GM20000 (cell line): ENCODE data around the gene KCP.
A peak's percentile ranks its signal among the peaks of the same experiment; 100 is the strongest.

Experiments
- DNase-seq: peaks from one replicate; pipeline ENCODE4 v3.0.0; 2012; ENCODE audit warnings: low spot score
- TF ChIP-seq, protein P1 (sequence below): IDR thresholded peaks from 2 replicates; pipeline ENCODE4 v1.5.1; 2012; ENCODE audit warnings: mild to moderate bottlenecking, control low read depth; ENCODE audit errors: extremely low read depth, missing control alignments

Gene KCP

DNA sequence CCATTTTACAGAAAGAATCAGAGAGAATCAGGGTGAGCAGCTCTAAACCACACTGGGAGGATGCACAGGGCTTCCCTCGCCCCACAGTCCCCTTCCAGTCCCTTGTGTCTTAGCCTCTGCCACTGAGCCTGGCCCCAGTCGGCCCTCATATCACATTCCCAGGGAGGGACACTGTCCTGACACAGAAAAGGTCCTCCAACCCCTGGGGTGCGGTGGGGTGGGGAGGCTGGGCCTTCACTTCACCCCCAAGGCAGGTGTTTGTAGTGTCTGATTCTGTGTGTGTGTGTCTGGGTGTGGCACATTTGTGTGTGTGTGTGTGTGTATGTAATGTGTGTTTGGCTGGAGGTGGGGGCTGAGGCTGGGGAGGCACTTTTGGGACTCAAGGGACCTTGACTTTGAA is 1.8 kb upstream of the KCP start:
- TF ChIP-seq, protein P1, sequence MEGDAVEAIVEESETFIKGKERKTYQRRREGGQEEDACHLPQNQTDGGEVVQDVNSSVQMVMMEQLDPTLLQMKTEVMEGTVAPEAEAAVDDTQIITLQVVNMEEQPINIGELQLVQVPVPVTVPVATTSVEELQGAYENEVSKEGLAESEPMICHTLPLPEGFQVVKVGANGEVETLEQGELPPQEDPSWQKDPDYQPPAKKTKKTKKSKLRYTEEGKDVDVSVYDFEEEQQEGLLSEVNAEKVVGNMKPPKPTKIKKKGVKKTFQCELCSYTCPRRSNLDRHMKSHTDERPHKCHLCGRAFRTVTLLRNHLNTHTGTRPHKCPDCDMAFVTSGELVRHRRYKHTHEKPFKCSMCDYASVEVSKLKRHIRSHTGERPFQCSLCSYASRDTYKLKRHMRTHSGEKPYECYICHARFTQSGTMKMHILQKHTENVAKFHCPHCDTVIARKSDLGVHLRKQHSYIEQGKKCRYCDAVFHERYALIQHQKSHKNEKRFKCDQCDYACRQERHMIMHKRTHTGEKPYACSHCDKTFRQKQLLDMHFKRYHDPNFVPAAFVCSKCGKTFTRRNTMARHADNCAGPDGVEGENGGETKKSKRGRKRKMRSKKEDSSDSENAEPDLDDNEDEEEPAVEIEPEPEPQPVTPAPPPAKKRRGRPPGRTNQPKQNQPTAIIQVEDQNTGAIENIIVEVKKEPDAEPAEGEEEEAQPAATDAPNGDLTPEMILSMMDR: no peak
- no peak for DNase-seq

DNA sequence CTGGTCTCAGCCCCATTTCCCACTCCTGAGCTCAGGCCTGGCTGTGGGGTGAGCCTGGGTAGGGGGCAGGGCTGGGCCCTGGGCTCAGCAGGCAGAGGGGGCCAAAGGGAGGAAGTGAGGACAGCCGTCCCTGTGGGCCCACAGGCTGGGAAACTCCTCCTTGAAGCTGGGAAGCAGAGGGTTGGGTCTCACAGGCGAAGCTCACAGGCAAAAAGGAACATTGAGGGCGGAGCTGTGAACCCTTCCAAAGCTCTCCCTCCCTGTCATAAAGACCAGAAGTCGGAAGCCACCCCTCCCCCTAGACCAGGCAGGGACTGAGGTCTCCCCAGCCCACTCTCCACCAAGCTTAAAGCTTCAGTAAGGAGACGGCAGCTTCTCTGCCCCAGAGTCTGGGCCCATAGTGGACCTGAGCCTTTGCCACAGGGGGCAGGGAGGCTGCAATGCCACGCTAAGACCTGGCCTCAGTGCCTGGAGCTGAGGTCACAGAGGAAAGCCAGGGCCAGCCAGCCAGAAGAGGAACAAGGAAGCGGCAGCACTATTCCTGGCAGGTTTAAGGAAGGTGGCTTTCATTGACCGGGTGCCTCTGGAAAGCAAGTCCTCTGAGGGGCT is 1.0 kb upstream of the KCP start:
- TF ChIP-seq, protein P1: no peak
- no peak for DNase-seq

DNA sequence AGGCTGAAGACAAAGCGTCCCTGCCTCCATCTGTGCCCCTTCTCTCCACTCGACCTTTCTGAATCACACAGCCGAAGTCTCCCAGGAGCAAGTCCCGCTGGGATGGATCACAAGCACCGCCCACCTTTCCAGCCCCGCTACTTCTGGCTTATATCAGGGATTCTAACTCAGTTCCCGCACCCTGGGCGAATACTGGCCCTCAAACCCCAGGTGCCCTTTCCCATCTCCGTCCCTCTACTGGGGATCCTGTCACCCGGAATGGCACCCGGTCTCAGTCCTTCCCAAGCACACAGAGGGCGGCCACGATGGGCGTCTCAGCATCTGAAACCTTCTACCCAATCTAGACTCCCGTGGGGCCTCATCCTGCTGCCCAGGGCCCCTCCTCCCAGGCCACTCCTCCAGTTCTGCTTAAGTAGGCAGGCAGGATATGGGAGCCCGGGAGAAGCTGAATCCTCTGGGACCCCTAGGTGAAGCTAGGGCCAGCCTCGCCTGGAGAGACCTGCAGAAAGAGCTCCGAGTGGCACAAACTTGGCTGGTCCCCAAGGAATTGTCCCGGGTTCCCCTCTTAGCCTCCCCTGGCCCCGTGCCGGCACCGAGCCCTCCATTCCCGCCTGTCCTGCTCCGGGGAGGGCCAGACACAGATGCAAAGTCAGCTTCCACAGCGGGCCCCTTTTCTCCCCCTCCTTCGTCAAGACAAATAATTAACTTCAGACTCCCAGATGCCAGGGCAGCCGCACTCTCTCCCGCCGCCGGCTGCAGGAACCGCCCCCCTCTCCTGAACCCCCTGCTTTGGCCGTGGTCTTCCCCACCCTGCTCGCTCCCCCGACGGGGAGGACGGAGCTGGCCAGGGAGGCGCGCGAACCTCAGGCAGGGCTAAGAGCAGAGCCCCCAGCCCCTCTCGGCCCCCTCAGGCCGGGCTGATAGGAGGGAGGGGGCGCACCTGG is 612 bp downstream of the KCP start:
- DNase-seq: no peak
- TF ChIP-seq, protein P1: no peak

DNA sequence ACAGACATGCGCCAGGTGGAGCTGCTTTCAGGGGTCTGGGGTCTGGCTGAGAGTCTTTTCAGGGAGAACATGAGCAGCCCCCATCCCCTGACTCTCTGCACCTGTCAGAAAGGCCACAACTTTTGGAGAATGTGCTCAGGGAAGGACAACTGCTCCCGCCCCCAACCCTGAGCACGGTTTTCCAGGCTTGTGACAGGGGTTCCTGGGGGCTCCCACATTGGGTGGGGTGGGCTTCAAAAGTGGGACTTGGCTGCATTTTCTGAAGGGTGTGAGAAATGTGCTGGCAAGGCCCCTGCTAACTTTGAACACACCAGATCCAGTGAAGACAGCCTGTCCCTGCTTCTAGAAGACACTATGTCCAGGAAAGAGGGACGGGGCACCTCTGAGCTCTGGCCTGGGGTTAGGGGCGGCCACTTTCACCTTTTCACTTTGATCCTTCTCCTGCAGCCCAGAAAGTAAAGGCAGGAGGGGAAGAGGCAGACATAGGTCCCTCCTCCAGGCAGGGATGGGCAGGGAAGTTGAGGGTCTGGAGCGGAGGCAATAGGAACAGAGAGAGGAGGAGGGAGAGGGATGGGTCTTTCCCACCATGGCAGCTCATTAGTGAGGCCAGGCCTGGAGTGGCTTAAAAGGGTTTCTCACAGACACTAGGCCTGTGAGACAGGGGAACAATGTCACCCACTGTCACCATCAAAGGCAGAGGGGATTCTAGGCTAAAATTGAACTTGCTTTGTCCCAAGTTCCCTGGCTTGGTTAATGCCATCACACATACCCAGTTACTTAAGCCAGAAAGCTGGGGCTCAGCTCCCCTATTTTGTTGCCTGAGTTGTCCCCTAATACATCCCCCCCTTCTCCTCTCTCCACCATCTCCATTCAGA is 1.5 kb downstream of the KCP start:
- TF ChIP-seq, protein P1: no peak
- DNase-seq: no peak

DNA sequence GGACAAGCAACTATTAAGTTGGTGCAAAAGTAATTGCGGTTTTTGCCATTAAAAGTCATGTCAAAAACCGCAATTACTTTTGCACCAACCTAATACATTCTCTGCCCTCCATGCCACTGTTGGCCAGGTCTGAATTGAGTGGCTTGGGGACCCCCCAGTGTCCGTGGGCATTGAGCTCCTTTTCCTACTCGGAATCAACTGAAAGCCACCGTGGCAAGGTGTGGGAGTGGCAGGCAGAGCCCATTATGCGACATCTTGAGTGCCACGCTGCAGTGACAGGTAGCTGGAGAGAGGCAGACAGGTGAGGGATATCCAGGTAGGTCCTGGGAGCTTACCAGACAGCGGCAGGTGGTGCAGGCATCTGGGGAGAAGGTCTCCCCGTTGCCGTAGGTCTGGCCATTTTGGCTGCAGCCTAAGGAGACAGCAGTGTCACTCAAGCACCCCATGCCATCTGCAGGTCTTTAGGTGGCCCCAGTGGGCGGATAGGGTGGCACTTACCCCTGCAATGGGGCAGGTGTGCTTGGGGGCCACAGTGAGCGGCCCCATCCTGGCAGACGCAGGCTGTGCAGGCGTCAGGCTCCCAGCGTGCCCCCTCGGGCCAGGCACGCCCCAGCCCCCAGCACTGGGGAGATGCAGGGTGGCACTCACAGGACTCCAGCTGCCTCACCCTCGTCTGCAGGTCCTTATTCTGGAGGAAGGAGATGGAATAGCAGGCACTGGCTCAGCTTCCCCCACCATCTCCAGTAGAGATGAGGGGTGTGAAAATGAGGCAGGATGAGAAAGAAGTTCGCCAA is 3.5 kb downstream of the KCP start:
- peak; percentile 7 for DNase-seq
- TF ChIP-seq, protein P1: no peak

DNA sequence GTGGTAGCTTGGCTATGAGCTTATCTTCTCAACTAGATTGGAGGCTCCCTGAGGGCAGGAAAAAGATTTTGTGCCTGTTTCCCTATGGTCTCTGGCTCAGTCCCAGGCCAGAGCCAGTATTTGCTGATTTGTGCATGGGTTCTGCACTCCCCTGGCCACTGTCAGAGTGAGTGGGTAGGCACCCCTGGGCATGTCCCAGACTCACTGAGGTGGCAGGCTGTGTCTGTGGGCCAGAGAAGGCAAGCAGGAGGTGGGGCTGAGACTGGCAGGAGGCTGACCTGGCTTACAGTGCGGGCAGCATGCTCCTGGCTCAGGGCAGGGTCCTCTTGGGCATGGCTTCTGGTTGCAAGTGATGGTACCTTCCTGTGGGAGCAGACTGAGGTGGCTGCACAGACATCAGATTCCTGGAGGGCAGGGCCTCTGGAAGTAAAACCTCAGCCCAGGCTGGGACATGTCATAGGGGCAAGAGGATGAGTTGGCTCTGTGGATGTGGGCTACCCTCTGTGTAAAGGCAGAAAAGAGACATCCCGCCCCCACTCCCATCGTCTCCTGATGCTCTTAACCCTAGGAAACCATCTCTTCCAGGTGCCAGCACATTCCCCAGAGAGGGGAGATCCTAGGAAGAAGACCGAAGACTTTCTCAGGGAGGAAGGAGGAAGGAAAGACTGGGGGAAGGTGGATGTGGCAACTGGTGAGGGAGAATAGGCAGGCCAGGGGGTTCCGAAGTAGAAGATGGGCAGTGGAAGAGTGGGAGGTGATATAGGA is 4.3 kb downstream of the KCP start:
- TF ChIP-seq, protein P1: no peak

More for the DNA sequence above, 4.3 kb downstream of the KCP start:
- DNase-seq: peak; percentile 10
